NCI-H526 treated with DMSO at 0.1 percent for 48 hours (cell line): Measurements from ENCODE around the gene TICAM2.

Experiments
- DNase-seq: peaks from one replicate; lab custom pipeline; 2025; lab: John Stamatoyannopoulos, UW

TICAM2 gene

DNA sequence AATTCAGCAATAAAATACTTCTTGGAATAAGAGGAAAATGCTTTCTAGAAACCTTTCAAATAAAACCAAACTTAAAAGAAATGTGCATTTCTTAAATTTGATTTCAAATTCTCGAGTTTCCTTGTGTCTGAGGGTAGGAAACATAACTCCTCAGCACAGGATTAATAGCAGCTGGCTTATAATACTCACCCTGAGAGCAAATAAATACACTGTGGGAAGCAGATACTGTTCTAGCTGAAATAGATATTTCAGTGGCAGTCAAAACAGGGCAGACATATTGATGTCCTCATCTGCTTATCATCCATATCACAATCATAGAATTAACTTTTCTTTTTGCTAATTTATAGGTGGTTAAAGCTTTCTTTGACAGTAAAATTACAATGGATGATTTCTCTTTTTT is 33.6 kb downstream of the TICAM2 start:
- DNase-seq, result no peak

DNA sequence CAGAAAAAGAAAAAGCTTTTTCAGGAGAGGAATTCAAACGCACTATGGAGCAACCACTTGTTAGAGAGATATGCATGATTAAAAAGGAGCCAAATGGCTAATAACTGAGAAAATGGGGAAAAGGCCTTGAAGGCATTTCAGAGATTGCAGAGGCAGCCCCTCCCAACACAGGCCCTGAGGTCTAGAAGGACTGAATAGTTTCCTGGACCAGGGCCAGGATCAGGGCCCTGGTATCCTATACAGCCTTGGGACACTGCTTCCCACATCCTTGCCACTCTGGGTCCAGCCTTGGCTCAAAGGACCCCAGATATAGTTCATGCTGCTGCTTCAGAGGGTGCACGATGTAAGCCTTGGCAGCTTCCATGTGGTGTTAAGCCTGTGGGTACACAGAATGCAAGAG is 37.0 kb downstream of the TICAM2 start:
- DNase-seq, result no peak

DNA sequence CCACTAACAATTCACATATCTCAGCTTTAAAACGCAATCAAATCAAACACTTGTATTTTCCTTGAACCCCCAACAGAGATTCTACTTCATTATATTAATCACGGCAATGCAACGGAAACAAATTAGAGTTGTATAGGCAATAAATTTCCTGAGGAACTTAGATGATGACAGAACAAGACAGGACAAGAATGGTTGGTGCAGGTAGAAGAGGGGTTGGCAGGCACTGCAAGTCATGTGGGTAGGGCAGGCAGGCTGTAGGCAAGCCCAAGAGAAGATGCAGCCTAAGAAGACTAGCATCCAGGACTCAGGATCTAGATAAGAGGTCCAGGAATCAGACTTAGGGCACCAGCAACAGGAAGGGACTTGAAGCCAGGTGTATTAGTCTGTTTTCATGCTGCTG is 41.1 kb downstream of the TICAM2 start:
- no peak for DNase-seq

DNA sequence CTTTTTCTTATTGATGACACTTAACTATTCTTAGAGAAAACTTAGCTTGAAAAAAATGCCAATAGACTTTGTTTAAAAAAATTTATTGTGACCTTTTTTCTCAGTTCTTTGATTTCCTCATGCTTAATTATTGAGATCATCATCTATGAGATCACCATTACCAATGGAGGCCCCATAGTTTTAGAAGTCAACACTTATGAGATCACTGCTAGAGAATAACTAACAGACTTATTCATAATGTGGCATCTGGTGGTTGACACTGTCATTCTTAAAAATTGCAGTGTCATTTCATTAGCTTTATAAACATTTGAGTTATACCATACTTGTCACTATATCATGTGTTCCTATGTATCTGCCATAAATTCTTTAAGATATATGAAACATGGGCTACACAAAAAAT is 42.8 kb downstream of the TICAM2 start:
- no peak for DNase-seq

DNA sequence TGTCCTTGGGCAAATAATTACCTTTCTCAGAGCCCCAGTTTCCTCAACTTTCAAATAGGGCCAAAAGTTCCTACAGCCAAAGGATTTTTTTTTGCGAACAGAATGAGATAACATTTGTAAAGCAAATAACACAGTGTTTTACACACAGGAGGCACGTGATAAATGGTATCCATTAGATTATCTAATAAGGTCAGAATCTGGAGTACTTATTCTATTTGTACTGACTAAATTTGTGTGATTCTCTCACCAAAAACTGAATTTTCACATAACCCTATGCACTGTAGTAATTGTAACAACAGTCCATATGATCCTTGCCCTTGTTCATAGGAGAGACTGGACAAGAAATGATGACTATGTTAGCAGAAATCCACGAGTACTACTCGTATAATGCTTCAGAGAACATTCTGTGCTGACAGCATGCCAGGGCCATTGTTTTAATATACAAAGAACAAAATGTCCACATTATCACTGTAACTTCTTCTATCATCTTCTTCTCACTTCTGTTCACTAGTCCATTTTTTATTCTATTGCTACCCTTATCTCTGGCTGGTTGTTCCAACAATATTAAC is 43.8 kb downstream of the TICAM2 start:
- DNase-seq, result no peak

DNA sequence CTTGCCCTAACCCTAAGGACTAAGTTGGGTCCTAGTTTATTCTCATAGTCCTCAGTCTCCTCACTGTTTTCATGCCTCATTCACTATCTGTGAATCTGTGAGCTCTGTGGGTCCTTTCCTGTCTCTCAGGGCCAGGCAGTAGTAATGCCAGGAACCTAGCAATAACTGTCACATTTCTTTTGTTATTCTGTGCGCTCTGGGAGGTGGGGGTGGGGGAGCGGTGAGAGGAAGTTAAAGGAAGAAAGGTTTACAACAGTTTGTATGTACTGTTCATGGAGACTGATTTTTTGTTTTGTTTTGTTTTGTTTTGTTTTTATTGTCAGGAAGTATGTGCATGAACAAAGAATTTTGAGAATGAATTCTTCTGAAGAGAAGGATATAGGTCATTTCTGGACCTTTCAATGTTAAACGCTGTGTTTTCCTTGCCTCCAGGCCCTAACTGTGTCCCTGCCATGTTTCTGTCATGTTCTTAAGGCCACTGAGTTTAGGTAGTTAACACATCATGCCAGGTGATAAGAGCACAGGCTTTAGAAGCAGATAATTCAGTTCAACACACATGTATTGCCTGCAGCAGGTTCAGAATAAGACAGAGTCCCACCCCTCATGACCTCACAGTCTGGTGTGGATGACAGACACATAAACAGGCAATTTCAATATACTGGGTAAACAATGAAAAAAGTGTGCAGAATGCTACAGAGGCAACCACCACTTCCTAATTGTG is 44.5 kb downstream of the TICAM2 start:
- no peak for DNase-seq

DNA sequence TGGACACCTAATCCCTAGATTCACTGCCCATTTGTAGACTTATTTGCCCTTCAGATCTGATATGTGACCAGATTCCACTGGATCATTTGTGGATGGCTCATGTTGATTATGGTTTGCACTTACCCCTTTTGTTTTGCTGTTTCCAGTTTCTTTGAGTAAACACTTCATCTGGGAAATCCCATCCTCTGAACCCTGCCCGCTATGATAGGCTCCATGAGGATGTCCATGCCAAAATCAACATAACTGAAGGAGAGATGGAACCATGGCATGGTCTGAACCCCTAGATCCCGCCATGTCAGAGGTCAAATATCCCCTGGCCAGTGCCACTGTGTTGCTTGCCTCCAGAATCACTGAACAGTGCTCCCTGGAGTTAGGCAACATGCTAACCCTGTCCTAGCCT is 46.0 kb downstream of the TICAM2 start:
- no peak for DNase-seq

DNA sequence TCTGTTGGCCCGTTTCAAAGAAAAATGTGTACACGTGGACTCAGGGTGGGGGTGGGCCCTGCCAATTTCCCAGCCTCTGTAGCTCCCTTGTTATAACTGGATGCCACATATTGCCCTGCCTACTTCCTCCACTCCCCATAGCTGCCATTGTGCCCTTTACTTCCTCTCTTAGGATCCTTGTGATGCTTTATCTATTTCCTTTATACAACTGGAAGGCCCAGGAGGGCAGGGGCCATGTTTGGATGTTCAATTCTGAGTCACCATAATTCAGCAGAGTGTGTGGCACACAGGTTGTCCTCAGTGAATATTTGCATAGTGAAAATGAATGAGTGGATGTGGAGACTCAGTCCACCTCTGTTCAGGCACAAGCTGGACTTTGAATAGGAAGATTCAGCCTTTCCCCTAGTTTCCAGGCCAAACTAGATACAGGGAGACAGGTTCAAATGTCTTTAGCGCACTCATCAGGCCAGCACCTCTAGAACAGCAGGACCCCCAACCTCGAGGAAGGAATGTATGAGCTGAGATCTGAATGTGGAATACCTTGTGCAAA is 47.1 kb downstream of the TICAM2 start:
- no peak for DNase-seq

DNA sequence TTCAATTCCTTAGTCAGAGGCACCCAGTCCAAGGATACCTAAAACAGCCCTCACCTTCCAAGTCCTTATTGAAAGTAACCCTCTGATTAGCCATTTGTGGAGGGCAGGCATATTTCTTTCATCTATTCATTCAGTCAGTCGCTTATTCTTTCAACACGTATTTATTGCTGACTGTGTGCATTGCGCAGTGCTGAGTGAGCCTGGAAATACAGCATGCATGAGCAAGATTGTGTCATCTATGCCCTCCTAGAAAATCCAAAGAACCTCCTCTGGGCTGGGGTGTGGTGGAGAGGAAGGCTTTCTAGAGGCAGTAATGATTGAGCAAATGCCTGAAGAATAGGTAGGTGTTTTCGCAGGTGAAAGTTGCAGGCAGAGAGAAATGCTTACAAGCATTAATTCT is 49.2 kb downstream of the TICAM2 start:
- no peak for DNase-seq

DNA sequence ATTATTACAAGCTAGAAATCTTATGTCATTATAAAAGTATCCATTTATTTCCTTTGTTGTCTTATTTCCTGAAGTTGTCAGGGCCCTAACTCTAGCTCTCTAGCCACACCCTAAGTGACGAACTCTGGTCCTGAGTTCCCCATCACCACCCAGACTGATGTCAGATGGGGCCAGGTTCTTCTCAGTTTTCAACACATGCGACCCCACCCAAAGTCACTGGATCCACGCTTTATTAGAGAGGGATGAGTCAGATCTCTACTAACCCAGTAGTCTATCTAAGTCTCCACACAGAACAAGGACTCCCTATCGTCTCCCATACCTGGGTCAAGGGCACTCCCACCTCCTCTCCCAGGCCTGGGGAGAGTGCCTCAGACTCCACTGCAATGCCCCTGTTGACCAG is 50.9 kb downstream of the TICAM2 start:
- DNase-seq, result no peak

DNA sequence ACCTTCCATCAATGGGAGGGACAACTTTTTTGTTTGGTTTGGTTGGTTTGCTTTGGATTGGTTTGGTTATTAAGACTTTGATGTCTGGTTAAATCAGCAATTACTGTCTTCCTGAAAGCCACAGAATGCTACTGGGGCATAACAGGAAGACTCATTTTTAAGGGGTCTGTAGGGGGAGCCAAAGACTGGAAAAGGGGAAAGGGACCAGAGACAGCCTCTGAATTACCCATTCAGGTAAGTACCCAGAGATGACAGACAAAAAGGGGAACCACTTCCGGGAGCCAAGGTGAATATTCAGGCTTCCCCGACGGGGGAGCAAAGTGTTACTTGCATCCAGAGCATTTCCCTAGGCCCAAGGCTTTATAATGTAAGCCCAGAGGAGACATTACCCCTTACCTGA is 53.1 kb downstream of the TICAM2 start:
- no peak for DNase-seq

DNA sequence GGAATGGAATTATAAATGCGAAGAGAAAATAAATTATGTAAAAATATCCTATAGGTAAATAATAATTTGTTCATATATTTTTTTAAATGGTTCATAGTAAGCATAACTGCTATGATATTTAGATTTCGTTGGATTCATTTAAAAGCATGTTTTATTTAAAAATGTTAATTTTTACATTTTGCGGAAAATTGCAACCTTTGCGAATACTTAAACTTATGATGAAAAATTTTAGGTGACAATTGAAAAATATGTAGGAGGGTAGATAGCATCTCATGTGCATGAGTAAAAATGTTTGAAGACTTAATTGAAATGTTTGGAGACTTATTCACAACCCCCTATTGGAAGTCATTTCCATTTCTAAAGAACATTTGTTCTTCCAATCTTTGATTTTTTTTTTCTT is 53.6 kb downstream of the TICAM2 start:
- no peak for DNase-seq

DNA sequence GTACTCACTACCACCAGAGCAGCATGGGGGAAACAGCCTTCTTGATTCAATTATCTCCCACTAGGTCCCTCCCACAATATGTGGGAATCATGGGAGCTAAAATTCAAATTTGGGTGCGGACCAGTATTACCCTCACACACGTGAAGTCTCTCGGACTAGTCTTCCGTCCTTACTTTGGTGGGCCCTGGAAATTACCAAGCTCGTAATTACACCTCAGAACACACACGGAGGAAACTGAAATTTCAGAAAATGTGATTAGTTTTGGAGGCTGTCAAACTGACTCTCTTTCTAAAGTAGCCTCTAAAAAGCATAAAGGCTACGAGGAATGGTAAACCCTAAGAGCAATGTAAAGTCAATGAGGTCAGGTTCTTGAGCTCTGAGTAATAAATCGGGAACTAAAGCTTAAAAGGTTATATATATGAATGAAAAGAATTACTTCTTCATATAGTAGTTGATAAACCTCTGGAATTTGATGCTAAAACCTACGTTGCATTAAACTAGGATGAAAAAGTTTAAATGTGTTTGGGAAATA is 56.9 kb downstream of the TICAM2 start:
- DNase-seq, result no peak

DNA sequence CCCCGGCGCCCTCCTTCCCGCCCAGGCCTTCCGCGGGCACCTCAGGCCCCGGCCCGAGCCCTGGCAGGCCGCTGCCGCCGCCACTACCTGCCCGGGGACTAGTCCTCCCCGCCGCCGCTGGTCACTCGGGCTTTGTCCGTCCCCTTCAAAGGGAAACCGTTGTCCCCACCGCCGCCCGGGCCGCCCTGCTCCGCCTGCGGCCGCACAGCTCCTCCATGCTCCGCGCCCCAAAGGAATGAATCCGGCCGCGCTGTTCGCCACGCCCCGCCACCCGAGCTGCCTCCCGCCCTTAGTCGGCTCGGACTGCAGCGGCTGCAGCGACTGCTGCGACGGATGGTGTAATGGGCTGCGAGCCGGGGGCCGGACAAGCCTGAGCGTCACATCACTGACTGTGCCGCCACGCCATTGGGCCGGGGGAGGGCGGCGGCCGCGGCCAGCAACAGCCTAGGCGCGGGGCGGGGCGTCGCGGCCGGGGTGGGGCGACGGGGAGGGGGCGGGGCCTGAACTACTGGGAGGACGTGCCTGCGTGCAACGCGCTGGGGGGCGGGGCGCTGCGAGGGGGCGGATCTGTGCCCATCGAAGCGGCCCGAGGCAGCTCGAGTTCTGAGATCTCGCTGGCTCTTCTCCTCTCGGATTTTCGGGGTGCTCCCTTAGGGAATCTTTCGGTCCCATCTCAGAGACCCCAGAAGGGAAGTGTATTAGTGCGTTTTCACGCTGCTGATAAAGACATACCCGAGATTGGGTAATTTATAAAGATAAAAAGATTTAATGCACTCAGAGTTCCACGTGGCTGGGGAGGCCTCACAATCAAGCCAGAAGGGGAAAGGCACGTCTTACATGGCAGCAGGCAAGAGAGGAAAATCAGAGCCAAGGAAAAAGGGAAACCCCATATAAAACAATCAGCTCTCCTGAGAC is 57.6 kb downstream of the TICAM2 start, which contains the start of gene FEM1C:
Gene FEM1C, minus strand, starts transcription at position 340 of the 915 bp plus-strand sequence. CDS start 1,282 bp downstream, outside the sequence.
- DNase-seq, result peak; percentile 82

DNA sequence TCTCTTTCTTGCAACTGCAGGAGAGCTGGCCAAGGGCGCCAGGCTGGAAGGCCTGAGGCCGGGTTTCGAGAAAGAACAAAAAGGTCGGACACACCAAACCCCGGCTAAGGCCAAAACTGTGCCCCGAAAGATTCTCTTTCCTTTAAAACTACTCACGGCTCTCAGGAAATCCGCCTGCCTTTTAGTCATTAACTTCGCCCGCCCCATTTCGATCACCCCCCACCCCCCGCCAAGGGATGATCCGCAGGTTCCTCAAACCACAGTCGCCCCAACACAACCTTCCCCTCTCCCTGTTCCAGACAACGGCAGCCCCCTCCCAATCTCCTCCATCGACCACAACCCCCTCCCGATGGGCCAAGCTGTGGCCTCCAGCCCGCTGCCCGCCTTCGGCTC is 58.2 kb downstream of the TICAM2 start:
- DNase-seq, result no peak

DNA sequence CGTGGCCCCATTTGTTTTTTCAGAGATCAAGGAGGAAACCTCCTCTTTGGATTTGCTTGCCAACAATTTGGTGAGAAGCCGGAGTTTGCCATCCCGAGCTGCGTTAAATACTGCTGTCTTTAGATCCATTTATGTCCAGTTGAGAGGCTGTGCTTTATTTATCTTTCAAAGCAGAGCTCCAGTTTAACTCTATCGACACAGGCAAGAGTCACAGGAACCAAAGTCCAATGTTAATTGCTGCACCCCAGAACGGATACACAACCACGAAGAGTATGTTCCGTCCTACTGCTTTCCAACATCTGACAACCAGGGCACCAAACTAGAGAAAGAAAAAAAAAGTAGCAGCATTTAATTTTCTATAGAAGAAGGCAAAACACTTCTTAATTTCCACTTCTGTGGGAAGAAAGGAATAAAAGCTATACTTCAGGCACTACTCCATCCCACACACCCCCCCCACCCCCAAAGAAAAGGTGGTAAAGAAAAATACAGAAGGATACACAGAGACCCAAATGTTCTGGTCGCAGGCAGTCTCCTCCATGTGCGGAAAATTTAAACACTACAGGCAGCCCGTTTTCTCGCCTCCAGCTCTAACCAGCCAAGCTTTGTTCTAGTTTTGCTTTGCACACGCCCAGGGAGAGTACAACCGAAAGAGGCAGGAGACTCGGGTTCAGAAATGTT is 58.8 kb downstream of the TICAM2 start:
- DNase-seq, result no peak

DNA sequence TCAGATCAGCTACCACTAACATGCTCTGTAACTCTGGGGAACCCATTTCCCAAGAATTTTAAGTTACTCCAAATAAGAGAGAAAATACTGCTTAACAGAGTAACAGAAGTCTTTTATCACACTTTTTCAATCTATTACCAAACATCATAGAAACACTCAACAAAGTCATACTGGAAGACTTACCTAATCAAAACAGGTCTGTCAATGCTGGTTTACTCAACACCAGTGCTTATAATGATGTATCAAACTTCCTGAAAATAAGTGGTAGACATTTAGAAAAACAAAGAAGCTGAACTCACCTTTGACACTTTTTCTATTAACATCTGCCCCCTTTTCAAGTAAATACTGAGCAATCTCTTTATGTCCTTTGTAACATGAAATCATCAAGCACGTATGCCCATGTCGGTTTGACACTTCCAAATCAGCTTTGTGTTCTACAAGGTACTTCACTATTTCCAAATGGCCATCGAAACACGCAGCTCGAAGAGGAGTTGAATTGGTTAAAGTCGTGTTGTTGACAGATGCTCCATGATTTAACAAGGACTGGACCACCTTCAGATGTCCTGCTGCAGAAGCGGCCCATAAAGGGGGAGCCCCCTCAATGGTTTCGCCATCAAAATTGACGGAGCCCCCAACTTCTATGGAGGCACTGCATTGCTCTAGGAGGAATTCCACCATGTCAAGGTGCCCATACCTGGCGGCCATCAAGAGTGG is 59.5 kb downstream of the TICAM2 start:
- no peak for DNase-seq

DNA sequence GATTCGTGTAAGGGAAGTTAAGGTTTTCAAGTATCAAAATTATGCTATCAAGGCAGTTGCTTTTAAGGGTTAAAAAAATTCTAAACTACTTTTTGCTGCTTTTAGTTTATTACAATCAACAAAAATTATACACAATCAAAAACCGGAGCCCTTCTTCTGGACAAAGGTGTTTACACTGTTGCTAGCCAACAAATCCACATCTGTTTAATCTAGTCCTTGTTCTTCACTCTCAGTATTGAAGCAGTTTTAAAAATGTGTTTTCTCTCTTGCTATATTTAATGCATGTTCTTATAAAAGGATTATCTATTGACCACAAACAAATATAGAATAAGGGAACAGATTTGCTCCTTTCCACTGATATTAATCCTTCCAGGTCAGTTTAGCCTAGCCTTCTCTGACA is 60.2 kb downstream of the TICAM2 start:
- no peak for DNase-seq

DNA sequence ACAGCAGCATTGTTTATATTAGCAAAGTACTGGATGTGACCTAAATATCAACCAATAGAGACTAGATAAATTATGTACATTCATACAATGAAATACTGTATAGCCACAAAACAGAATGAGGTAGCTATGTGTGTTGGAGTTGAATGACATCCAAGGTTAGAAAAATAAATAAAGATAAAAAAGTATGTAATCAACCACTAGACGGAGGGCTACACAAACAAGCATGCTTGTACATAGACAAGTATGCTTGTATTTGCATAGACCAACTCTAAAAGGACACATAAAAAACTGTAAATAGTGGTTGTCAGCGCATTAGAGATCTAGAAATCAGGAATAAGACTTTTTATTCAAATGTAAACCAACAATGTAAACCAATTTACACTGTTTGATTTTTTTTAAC is 60.7 kb downstream of the TICAM2 start:
- DNase-seq, result no peak

DNA sequence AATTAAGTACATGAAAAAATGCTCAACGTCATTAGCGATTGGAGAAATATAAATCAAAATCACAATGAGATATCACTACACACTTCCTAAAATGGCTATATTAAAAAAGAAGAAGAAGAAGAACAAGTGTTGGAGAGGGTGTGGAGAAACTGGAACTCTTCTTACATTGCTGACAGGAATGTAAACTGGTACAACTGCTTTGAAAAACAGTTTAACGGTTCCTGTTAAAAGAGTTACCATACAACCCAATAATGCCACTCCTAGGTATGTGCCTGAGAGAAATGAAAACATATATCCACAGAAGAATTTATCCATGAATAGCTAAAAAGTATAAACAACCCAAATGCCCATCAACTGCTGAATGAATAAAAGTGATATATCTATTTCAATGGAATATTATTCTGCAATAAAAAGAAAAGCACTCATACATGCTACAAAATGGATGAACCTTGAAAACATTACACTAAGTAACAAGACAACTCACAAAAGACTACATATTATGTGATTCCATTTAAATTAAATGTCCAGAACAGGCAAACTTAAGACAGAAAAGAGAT is 66.7 kb downstream of the TICAM2 start:
- DNase-seq, result no peak

DNA sequence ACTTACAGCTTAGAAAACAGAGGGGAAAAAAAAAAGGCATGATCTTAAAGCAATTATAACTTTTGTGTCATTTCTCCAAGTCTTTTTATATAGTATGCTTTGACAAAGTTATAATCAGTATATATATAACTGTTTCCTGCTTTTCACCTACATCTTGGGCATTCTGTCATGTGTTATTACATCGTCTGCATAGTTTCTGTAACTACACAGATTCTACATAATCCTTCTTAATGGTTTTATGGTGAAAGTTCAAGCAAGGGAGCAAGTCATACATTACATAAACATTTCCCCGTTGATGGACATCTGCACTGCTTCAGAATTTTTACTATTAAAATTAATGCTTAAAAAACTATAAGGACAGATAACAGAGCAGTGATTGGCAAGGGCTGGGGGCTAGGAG is 69.8 kb downstream of the TICAM2 start:
- DNase-seq, result no peak
